ENCODE results near the gene SLC27A1. TPM values are rescaled to one million over a fixed set of nuclear protein-coding genes. Genes with fewer than 3 reads are reported as not detected.

The SLC27A1 gene
- total and polyA plus RNA-seq, 9 of the 15 experiments (the other 6 are each of a cell fraction or from before 2014, with no cell fraction given) = 0.06 to 3.0 (median 1.1) TPM

GRCh38 chr19:17424743-17425365 is 45.5 kb upstream of the SLC27A1 start:
- Histone ChIP-seq H3K9ac (ENCODE audit: insufficient read depth in 1 of 2, low read depth in 2 of 2, low read length in 2 of 2) (peak overlapping the region in 1 of 2 experiments; percentile 64; a peak in 1 of 4 replicates), H4K20me1 (replicated peaks; ENCODE audit: control insufficient read depth, insufficient read depth, low read length) (no peaks in the 10 kb centered on the region), H3K4me1 (replicated peaks in 1 of 2; ENCODE audit: control insufficient read depth in 2 of 2, insufficient read depth in 2 of 2, low read length in 2 of 2) (peaks cover 3 to 36% of the 10 kb centered on the region in 2 experiments; a peak in 3 of 5 replicates), H3K79me2 (ENCODE audit: control insufficient read depth, insufficient read depth, low read length) (peaks cover 6% of the 10 kb centered on the region; the same call in 2 of the 3 replicates), H3K27me3 (ENCODE audit: control insufficient read depth in 2 of 2, insufficient read depth in 2 of 2, low read length in 2 of 2) (no peaks in the 10 kb centered on the region), H3K36me3 (ENCODE audit: control insufficient read depth, insufficient read depth, low read length) (0 out of 3 replicates have a peak, but pooled peaks cover 4% of the 10 kb centered on the region), H3K9me3 (replicated peaks; ENCODE audit: control insufficient read depth, insufficient read depth, low read depth, low read length) (no peaks in the 10 kb centered on the region), H3K27ac (ENCODE audit: extremely low read depth, low read depth, low read length) (no peak overlapping the region), H2AFZ (ENCODE audit: low read depth, low read length) (no peak overlapping the region), H3K4me3 (no peak overlapping the region), H3K9me1 (ENCODE audit: control insufficient read depth, insufficient read depth, low read length) (no peaks in the 10 kb centered on the region), H3K4me2 (ENCODE audit: insufficient read depth, low read length) (peak overlapping the region; percentile 52)
- ChIA-PET POLR2A (interaction anchor here (0.6 kb wide), 1 partner anchor 436 kb away, joined by 3 read pairs; no protein-coding TSS in a partner anchor), CTCF (ENCODE audit: low intra/inter-chr PET ratio) (interaction anchor here (0.6 to 1.1 kb wide), 2 partner anchors 9 to 72 kb away, joined by 3 to 5 read pairs; no protein-coding TSS in a partner anchor)
- FAIRE-seq (peak; percentile 93), DNase-seq (ENCODE audit: extremely low read depth in 1 of 4, low spot score in 3 of 4) (peak; percentile 90 to 96 (median 92)), ATAC-seq (peak; percentile 97)
- in situ Hi-C loops (cut with MboI) = no loop called here
- 19% methylated on average over 15 of the region's 27 CpGs for WGBS (ENCODE audit: insufficient coverage, low coverage, missing lambda C conversion rate)
- intact Hi-C loops (cut with micrococcal nuclease) = no loop called here
- no TSS peak for BruUV-seq (replicated peaks)
- TF ChIP-seq THAP12 (CRISPR knock-in tag; IDR thresholded peaks at IDR 0.05) (no peak), CREBBP (IDR thresholded peaks at IDR 0.05; ENCODE audit: low read depth, low read length) (no peak), FOXP1 (CRISPR knock-in tag; IDR thresholded peaks at IDR 0.05) (no peak), ZNF740 (CRISPR knock-in tag; IDR thresholded peaks at IDR 0.05) (peak; percentile 92), ZNF740 (tag; IDR thresholded peaks at IDR 0.05) (peak in 1 of 2 experiments; percentile 86; a peak in 2 of 4 replicates), ZNF184 (CRISPR knock-in tag; IDR thresholded peaks at IDR 0.05) (no peak), RBFOX2 (IDR thresholded peaks at IDR 0.05; ENCODE audit: low read depth, low read length) (peak; percentile 42; the same call in 1 of the 2 replicates), MBD2 (IDR thresholded peaks at IDR 0.05; ENCODE audit: borderline replicate concordance, low read depth) (no peak), MAFF (IDR thresholded peaks at IDR 0.05; ENCODE audit: low read length) (no peak), NFYB (IDR thresholded peaks at IDR 0.05; ENCODE audit: extremely low read depth, insufficient read length) (no peak), TARDBP (IDR thresholded peaks at IDR 0.05) (no peak), PHF20 (IDR thresholded peaks at IDR 0.05; ENCODE audit: partially characterized antibody) (no peak), ETS1 (conservative IDR thresholded peaks at IDR 0.05; ENCODE audit: control insufficient read depth, low read depth, low read length) (0 out of 2 replicates have a peak, but pooled peaks have one; percentile 33), ZNF140 (CRISPR knock-in tag; IDR thresholded peaks at IDR 0.05) (no peak)
- TF ChIP-seq, protein P1, sequence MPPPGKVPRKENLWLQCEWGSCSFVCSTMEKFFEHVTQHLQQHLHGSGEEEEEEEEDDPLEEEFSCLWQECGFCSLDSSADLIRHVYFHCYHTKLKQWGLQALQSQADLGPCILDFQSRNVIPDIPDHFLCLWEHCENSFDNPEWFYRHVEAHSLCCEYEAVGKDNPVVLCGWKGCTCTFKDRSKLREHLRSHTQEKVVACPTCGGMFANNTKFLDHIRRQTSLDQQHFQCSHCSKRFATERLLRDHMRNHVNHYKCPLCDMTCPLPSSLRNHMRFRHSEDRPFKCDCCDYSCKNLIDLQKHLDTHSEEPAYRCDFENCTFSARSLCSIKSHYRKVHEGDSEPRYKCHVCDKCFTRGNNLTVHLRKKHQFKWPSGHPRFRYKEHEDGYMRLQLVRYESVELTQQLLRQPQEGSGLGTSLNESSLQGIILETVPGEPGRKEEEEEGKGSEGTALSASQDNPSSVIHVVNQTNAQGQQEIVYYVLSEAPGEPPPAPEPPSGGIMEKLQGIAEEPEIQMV (tag; conservative IDR thresholded peaks at IDR 0.05; ENCODE audit: low read depth) = no peak
